H9 (cell line): ENCODE results near the gene DGKE. TPM values are rescaled to one million over a fixed set of nuclear protein-coding genes. Genes with fewer than 3 reads are reported as not detected.

ENCODE experiments used
- DNase-seq: peaks from one replicate; pipeline ENCODE4 v3.0.0-alpha.2; 2017
- H2AFZ ChIP-seq: one replicate; pipeline ENCODE4 v1.6.1; 2013; ENCODE audit warnings: mild to moderate bottlenecking, low read length, control low read depth, moderate library complexity
- H2AK5ac ChIP-seq: 2 replicates; pipeline ENCODE4 v1.6.1; 2013; ENCODE audit warnings: low read length, control low read depth, mixed read lengths; ENCODE audit not compliant: insufficient read length
- H2BK120ac ChIP-seq: one replicate; pipeline ENCODE4 v1.6.1; 2013; ENCODE audit warnings: low read depth, mild to moderate bottlenecking, low read length, control low read depth, inconsistent platforms; ENCODE audit not compliant: poor library complexity, severe bottlenecking
- H2BK12ac ChIP-seq: 2 replicates; pipeline ENCODE4 v1.6.1; 2013; ENCODE audit warnings: low read length, control low read depth, mixed read lengths, low read depth; ENCODE audit not compliant: insufficient read length
- H2BK15ac ChIP-seq: 2 replicates; pipeline ENCODE4 v1.6.1; 2013; ENCODE audit warnings: low read depth, low read length, control low read depth
- H2BK20ac ChIP-seq: one replicate; pipeline ENCODE4 v1.6.1; 2013; ENCODE audit warnings: low read depth, mild to moderate bottlenecking, low read length, control low read depth, inconsistent platforms; ENCODE audit not compliant: poor library complexity, severe bottlenecking
- H2BK5ac ChIP-seq: 2 replicates; pipeline ENCODE4 v1.6.1; 2013; ENCODE audit warnings: low read length, control low read depth, mixed read lengths; ENCODE audit not compliant: insufficient read length
- H3K14ac ChIP-seq: 2 replicates; pipeline ENCODE4 v1.6.1; 2013; ENCODE audit warnings: low read length, control low read depth; ENCODE audit not compliant: insufficient read depth
- H3K18ac ChIP-seq: 2 replicates; pipeline ENCODE4 v1.6.1; 2013; ENCODE audit warnings: low read depth, mild to moderate bottlenecking, mixed read lengths, low read length, control low read depth; ENCODE audit not compliant: insufficient read length
- H3K23ac ChIP-seq: 2 replicates; pipeline ENCODE4 v1.6.1; 2013; ENCODE audit warnings: low read length, control low read depth, mixed read lengths, low read depth; ENCODE audit not compliant: insufficient read length
- H3K23me2 ChIP-seq: 2 replicates; pipeline ENCODE4 v1.6.1; 2013; ENCODE audit warnings: low read depth, mild to moderate bottlenecking, mixed read lengths, low read length, control low read depth; ENCODE audit not compliant: insufficient read length, poor library complexity, severe bottlenecking
- H3K27ac ChIP-seq: 2 replicates; pipeline ENCODE4 v1.5.1; 2013; ENCODE audit warnings: low read length, control low read depth, mixed read lengths, low read depth; ENCODE audit not compliant: insufficient read length
- H3K27me3 ChIP-seq: 2 replicates; pipeline ENCODE4 v1.6.1; 2013; ENCODE audit warnings: low read length, control low read depth, inconsistent platforms; ENCODE audit not compliant: insufficient read depth
- H3K4ac ChIP-seq: 2 replicates; pipeline ENCODE4 v1.6.1; 2013; ENCODE audit warnings: low read depth, mild to moderate bottlenecking, control low read depth, inconsistent platforms, low read length, moderate library complexity
- H3K4me1 ChIP-seq: 2 replicates; pipeline ENCODE4 v1.6.1; 2013; ENCODE audit warnings: low read length, control low read depth, inconsistent platforms; ENCODE audit not compliant: insufficient read depth
- H3K4me2 ChIP-seq: 2 replicates; pipeline ENCODE4 v1.6.1; 2013; ENCODE audit warnings: low read length, control low read depth, mixed read lengths; ENCODE audit not compliant: insufficient read length, insufficient read depth
- H3K56ac ChIP-seq: 2 replicates; pipeline ENCODE4 v1.6.1; 2013; ENCODE audit warnings: low read depth, mild to moderate bottlenecking, mixed read lengths, low read length, control low read depth; ENCODE audit not compliant: insufficient read length
- H3K79me1 ChIP-seq: 2 replicates; pipeline ENCODE4 v1.6.1; 2013; ENCODE audit warnings: low read depth, mild to moderate bottlenecking, moderate library complexity, low read length, control low read depth, inconsistent platforms; ENCODE audit not compliant: insufficient read depth, poor library complexity, severe bottlenecking
- H3K79me2 ChIP-seq: 2 replicates; pipeline ENCODE4 v1.6.1; 2013; ENCODE audit warnings: low read length, control low read depth, inconsistent platforms; ENCODE audit not compliant: insufficient read depth
- H3K9ac ChIP-seq: 2 replicates; pipeline ENCODE4 v1.6.1; 2013; ENCODE audit warnings: low read length, control low read depth, mixed read lengths; ENCODE audit not compliant: insufficient read length; ENCODE audit errors: extremely low read depth
- H3K9me3 ChIP-seq: one replicate; pipeline ENCODE4 v1.6.1; 2013; ENCODE audit warnings: low read depth, low read length, inconsistent platforms; ENCODE audit not compliant: control insufficient read depth
- H3T11ph ChIP-seq: one replicate; pipeline ENCODE4 v1.6.1; 2013; ENCODE audit warnings: mild to moderate bottlenecking, low read length, control low read depth, inconsistent platforms
- H4K20me1 ChIP-seq: one replicate; pipeline ENCODE4 v1.6.1; 2013; ENCODE audit not compliant: control insufficient read depth, insufficient read length, insufficient read depth
- H4K5ac ChIP-seq: 2 replicates; pipeline ENCODE4 v1.6.1; 2013; ENCODE audit warnings: low read depth, mild to moderate bottlenecking, mixed read lengths, low read length, control low read depth; ENCODE audit not compliant: insufficient read length
- H4K8ac ChIP-seq: replicated peaks from 2 replicates; pipeline ENCODE4 v1.6.1; 2013; ENCODE audit warnings: low read length, control low read depth, mixed read lengths, low read depth; ENCODE audit not compliant: insufficient read length
- H4K91ac ChIP-seq: 2 replicates; pipeline ENCODE4 v1.6.1; 2013; ENCODE audit warnings: low read depth, mild to moderate bottlenecking, moderate library complexity, mixed read lengths, low read length, control low read depth; ENCODE audit not compliant: insufficient read length
- H3K27ac Mint-ChIP-seq, 3 experiments: 2 replicates in 2 of 3; 3 replicates in 1 of 3; pipeline ENCODE4 v1.8.0; 2020 to 2021; ENCODE audit warnings: mixed read lengths in 3 of 3, mild to moderate bottlenecking in 1 of 3, moderate library complexity in 1 of 3
- H3K27me3 Mint-ChIP-seq: 2 replicates; pipeline ENCODE4 v1.8.0; 2021; ENCODE audit warnings: low read depth, mild to moderate bottlenecking, moderate library complexity, mixed read lengths
- H3K36me3 Mint-ChIP-seq, 3 experiments: 2 replicates in 2 of 3; 3 replicates in 1 of 3; pipeline ENCODE4 v1.8.0; 2020 to 2021; ENCODE audit warnings: low read depth in 3 of 3, mixed read lengths in 3 of 3; ENCODE audit not compliant: insufficient read depth in 1 of 3
- H3K4me1 Mint-ChIP-seq, 2 experiments: 2 replicates each; pipeline ENCODE4 v1.8.0; 2020; ENCODE audit warnings: mixed read lengths in 2 of 2
- H3K4me3 Mint-ChIP-seq, 2 experiments: 2 replicates in 1 of 2; 3 replicates in 1 of 2; pipeline ENCODE4 v1.8.0; 2020 to 2021; ENCODE audit warnings: mild to moderate bottlenecking in 2 of 2, mixed read lengths in 2 of 2, moderate library complexity in 1 of 2
- H3K9me3 Mint-ChIP-seq, 2 experiments: 2 replicates in 1 of 2; 3 replicates in 1 of 2; pipeline ENCODE4 v1.8.0; 2020; ENCODE audit warnings: mild to moderate bottlenecking in 2 of 2, mixed read lengths in 2 of 2, moderate library complexity in 1 of 2
- WGBS: extraction: QIAGEN DNeasy Blood & Tissue Kit; methylation state at CpG from one replicate; pipeline ENCODE4 v1.1.7; 2013; ENCODE audit warnings: missing lambda C conversion rate, low lambda C conversion rate, mixed read lengths; ENCODE audit not compliant: insufficient read length; ENCODE audit errors: extremely low coverage; 5-methylcytosine and 5-hydroxymethylcytosine counted together
- total RNA-seq: library from RNA; stranded (reverse); gene quantifications from 2 replicates; pipeline ENCODE4 v1.2.1, GENCODE V29; 2021
- TF ChIP-seq, protein P1 (sequence below): fragments of 200-600 bp; sonication (generic); conservative IDR thresholded peaks from 3 replicates; pipeline ENCODE4 v1.8.0; 2021; ENCODE audit warnings: antibody characterized with exemption, mild to moderate bottlenecking

DGKE gene
- total RNA-seq, 1 experiment from 2014 or later, result 4.9 TPM

DNA sequence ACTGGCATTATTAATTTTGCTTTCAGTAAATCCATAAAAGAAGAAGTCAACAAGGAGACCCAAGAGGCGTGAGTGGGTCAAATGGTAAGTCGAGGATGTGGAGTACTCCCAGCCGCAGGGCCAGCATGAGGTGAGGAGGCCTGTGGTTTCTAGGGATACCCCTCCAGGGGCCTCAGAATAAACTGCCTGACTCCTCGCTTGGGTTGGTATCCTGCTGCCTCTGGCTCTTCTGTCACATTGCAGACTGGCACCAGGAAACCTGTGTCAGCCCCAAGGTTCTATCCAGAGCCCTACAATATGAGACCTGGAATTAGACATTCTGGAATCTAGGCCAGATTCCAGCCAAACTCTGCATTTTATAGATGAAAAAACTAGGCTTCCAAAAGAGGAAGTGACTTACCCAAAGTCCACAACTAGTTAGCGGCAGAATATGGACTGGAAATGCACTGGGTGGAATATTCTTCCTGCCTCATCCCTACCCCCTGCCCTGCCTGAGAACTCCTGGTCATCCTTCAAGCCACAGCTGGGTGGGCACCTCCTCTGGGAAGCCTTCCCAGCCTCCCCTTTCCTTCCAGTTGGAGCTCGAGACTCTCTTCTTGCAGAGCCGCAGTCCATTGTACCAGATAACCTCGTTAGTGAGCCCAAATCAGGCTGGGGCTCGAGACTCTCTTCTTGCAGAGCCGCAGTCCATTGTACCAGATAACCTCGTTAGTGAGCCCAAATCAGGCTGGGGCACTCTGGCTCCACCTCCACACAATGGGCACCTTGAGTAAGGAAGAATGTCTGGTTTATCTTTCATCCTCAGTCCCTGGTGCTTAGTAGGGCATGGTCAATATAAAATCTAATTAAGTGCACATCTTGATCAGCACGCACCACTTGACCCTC, 22.8 kb upstream of the DGKE start:
- H2BK12ac ChIP-seq, result no peak overlapping the region
- no peak overlapping the region for H2BK5ac ChIP-seq
- peaks cover 0 to 8% of the 10 kb centered on the region in 2 experiments; a peak in 3 of 4 replicates for H3K4me1 Mint-ChIP-seq
- H3K18ac ChIP-seq, result no peak overlapping the region
- H3K27me3 Mint-ChIP-seq, result no peaks in the 10 kb centered on the region; the same call in none of the 2 replicates
- no peak overlapping the region for H3K9ac ChIP-seq
- no peak overlapping the region for H4K8ac ChIP-seq
- H2BK20ac ChIP-seq, result no peak overlapping the region
- DNase-seq, result no peak
- no peaks in the 10 kb centered on the region; a peak in 1 of 7 replicates for H3K36me3 Mint-ChIP-seq
- no CpG with 5 or more reads among the region's 12 CpGs for WGBS
- no peak overlapping the region for H2BK120ac ChIP-seq
- H3K9me3 Mint-ChIP-seq, result no peaks in the 10 kb centered on the region
- H3K4ac ChIP-seq, result no peak overlapping the region
- TF ChIP-seq, protein P1, sequence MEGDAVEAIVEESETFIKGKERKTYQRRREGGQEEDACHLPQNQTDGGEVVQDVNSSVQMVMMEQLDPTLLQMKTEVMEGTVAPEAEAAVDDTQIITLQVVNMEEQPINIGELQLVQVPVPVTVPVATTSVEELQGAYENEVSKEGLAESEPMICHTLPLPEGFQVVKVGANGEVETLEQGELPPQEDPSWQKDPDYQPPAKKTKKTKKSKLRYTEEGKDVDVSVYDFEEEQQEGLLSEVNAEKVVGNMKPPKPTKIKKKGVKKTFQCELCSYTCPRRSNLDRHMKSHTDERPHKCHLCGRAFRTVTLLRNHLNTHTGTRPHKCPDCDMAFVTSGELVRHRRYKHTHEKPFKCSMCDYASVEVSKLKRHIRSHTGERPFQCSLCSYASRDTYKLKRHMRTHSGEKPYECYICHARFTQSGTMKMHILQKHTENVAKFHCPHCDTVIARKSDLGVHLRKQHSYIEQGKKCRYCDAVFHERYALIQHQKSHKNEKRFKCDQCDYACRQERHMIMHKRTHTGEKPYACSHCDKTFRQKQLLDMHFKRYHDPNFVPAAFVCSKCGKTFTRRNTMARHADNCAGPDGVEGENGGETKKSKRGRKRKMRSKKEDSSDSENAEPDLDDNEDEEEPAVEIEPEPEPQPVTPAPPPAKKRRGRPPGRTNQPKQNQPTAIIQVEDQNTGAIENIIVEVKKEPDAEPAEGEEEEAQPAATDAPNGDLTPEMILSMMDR, result no peak
- H3K27me3 ChIP-seq, result no peaks in the 10 kb centered on the region
- no peak overlapping the region for H3K4me2 ChIP-seq
- no peaks in the 10 kb centered on the region for H3K79me1 ChIP-seq
- H3K56ac ChIP-seq, result no peak overlapping the region
- H2BK15ac ChIP-seq, result no peak overlapping the region
- H3K79me2 ChIP-seq, result no peaks in the 10 kb centered on the region
- no peak overlapping the region for H4K5ac ChIP-seq
- H4K91ac ChIP-seq, result no peak overlapping the region
- H3K23ac ChIP-seq, result no peak overlapping the region
- H3K23me2 ChIP-seq, result no peaks in the 10 kb centered on the region
- H4K20me1 ChIP-seq, result no peaks in the 10 kb centered on the region
- H3K14ac ChIP-seq, result no peak overlapping the region
- no peak overlapping the region for H3K27ac Mint-ChIP-seq
- no peak overlapping the region for H3K4me3 Mint-ChIP-seq
- H3K27ac ChIP-seq, result no peak overlapping the region
- H3K9me3 ChIP-seq, result no peaks in the 10 kb centered on the region
- no peak overlapping the region for H3T11ph ChIP-seq
- H2AK5ac ChIP-seq, result no peak overlapping the region
- no peaks in the 10 kb centered on the region for H3K4me1 ChIP-seq
- H2AFZ ChIP-seq, result no peak overlapping the region
